Endothelial cell of umbilical vein (primary cell): ENCODE results near the gene BPIFB3. TPM values are rescaled to one million over a fixed set of nuclear protein-coding genes. Genes with fewer than 3 reads are reported as not detected.

Experiments
- BruUV-seq: library from RNA; stranded (reverse); fragments of 400-500 nt; replicated peaks from 2 replicates; lab custom pipeline; 2021; lab: Mats Ljungman, UMichigan
- CTCF ChIA-PET: fragments of 300-600, 350-600 bp; sonication (Branson Sonifier 250); formaldehyde crosslinking; loops from one replicate; lab custom pipeline; 2021; ENCODE audit warnings: antibody characterized with exemption, inconsistent platforms; lab: Charles Lee
- POLR2A ChIA-PET: fragments of 300-600, 350-600 bp; sonication (Branson Sonifier 250); formaldehyde crosslinking; loops from one replicate; lab custom pipeline; 2021; ENCODE audit warnings: antibody characterized with exemption, inconsistent platforms; lab: Charles Lee
- DNase-seq: peaks from one replicate; pipeline ENCODE4 v3.0.0-alpha.2; 2011; ENCODE audit warnings: low read depth, low spot score
- FAIRE-seq: peaks from 2 replicates; lab custom pipeline; 2011; peaks lifted over from hg19 to GRCh38; lab: Jason Lieb, UNC
- H2AFZ ChIP-seq: 2 replicates; pipeline ENCODE4 v1.6.0; 2012; ENCODE audit warnings: low read depth, low read length, control low read depth, inconsistent platforms
- H3K27ac ChIP-seq: 2 replicates; pipeline ENCODE4 v1.5.1; 2011; ENCODE audit warnings: low read depth, mild to moderate bottlenecking, control low read depth, low read length, moderate library complexity; ENCODE audit not compliant: insufficient read depth
- H3K27me3 ChIP-seq, 2 experiments: 2 replicates each; pipeline versions ENCODE4 v1.6.0 to v1.6.1; 2011; ENCODE audit warnings: low read length in 2 of 2, mixed read lengths in 1 of 2; ENCODE audit not compliant: control insufficient read depth in 2 of 2, insufficient read depth in 2 of 2
- H3K36me3 ChIP-seq, 2 experiments: 2 replicates in 1 of 2; 3 replicates in 1 of 2; pipeline ENCODE4 v1.5.1; 2011; ENCODE audit warnings: low read length in 2 of 2, mild to moderate bottlenecking in 1 of 2, moderate library complexity in 1 of 2; ENCODE audit not compliant: control insufficient read depth in 2 of 2, insufficient read depth in 2 of 2; ENCODE audit errors: extremely low read depth in 1 of 2
- H3K4me1 ChIP-seq: 3 replicates; pipeline ENCODE4 v1.5.1; 2011; ENCODE audit warnings: mild to moderate bottlenecking, low read length; ENCODE audit not compliant: control insufficient read depth, insufficient read depth; ENCODE audit errors: extremely low read depth
- H3K4me2 ChIP-seq: 2 replicates; pipeline ENCODE4 v1.6.1; 2011; ENCODE audit warnings: low read length, control low read depth, mixed read lengths; ENCODE audit not compliant: insufficient read depth
- H3K4me3 ChIP-seq, 3 experiments: fragments of 200-600 bp in 1 of 3; sonication (generic), shearing (Covaris generic) in 1 of 3; replicated peaks in 1 of 3; 2 replicates each; pipeline ENCODE4 v1.5.1; 2011 to 2016; ENCODE audit warnings: control low read depth in 3 of 3, low read length in 3 of 3, mild to moderate bottlenecking in 2 of 3, inconsistent platforms in 1 of 3, low read depth in 1 of 3, moderate library complexity in 1 of 3; ENCODE audit not compliant: insufficient read depth in 1 of 3
- H3K79me2 ChIP-seq: 2 replicates; pipeline ENCODE4 v1.6.0; 2012; ENCODE audit warnings: low read length, inconsistent platforms; ENCODE audit not compliant: control insufficient read depth, insufficient read depth
- H3K9ac ChIP-seq: replicated peaks from 2 replicates; pipeline ENCODE3; 2011; ENCODE audit warnings: low read length, control low read depth; ENCODE audit not compliant: insufficient read depth; ENCODE audit errors: extremely low read depth
- H3K9me1 ChIP-seq: replicated peaks from 3 replicates; pipeline ENCODE4 v1.6.0; 2011; ENCODE audit warnings: mild to moderate bottlenecking, low read length; ENCODE audit not compliant: control insufficient read depth, insufficient read depth; ENCODE audit errors: extremely low read depth
- H3K9me3 ChIP-seq: replicated peaks from 2 replicates; pipeline ENCODE4 v1.5.1; 2012; ENCODE audit warnings: low read length, inconsistent platforms; ENCODE audit not compliant: control insufficient read depth, insufficient read depth
- H4K20me1 ChIP-seq: replicated peaks from 2 replicates; pipeline ENCODE3; 2011; ENCODE audit warnings: mild to moderate bottlenecking, low read length; ENCODE audit not compliant: control insufficient read depth, insufficient read depth; ENCODE audit errors: extremely low read depth
- CTCF ChIP-seq, 2 donors: IDR thresholded peaks; 1 replicate in 1 of 2; 2 replicates in 1 of 2; pipeline ENCODE4 v1.5.1; 2011; ENCODE audit warnings: low read length in 2 of 2, mild to moderate bottlenecking in 2 of 2, moderate library complexity in 2 of 2, control low read depth in 1 of 2, inconsistent platforms in 1 of 2, low read depth in 1 of 2; ENCODE audit not compliant: insufficient read depth in 1 of 2; ENCODE audit errors: extremely low read depth in 1 of 2
- EZH2 ChIP-seq: IDR thresholded peaks from 2 replicates; pipeline ENCODE4 v1.6.1; 2012; ENCODE audit warnings: borderline replicate concordance, low read depth, mild to moderate bottlenecking, moderate library complexity, low read length, inconsistent platforms; ENCODE audit not compliant: severe bottlenecking
- FOS ChIP-seq: IDR thresholded peaks from 2 replicates; pipeline ENCODE4 v1.6.1; 2011; ENCODE audit warnings: mild to moderate bottlenecking, low read length, moderate library complexity, borderline replicate concordance; ENCODE audit not compliant: insufficient read depth
- GATA2 ChIP-seq: IDR thresholded peaks from 2 replicates; pipeline ENCODE4 v1.7.0; 2011; ENCODE audit warnings: low read depth, mild to moderate bottlenecking, moderate library complexity, mixed read lengths, low read length; ENCODE audit not compliant: insufficient read length, insufficient read depth
- JUN ChIP-seq: IDR thresholded peaks from 2 replicates; pipeline ENCODE4 v1.6.1; 2011; ENCODE audit warnings: borderline replicate concordance, low read depth; ENCODE audit not compliant: insufficient read length, insufficient read depth
- MAX ChIP-seq: IDR thresholded peaks from 2 replicates; pipeline ENCODE4 v1.6.1; 2011; ENCODE audit not compliant: insufficient read depth, insufficient read length
- MYC ChIP-seq: IDR thresholded peaks from one replicate; pipeline ENCODE4 v1.6.1; 2011; ENCODE audit warnings: mild to moderate bottlenecking, low read depth, low read length
- POLR2A ChIP-seq: IDR thresholded peaks from 2 replicates; pipeline ENCODE4 v1.6.1; 2012; ENCODE audit warnings: low read depth, mild to moderate bottlenecking, control low read depth, low read length
- POLR2AphosphoS5 ChIP-seq: IDR thresholded peaks from 2 replicates; pipeline ENCODE4 v1.6.1; 2012; ENCODE audit warnings: low read depth, mild to moderate bottlenecking, control low read depth, low read length, moderate library complexity; ENCODE audit not compliant: insufficient read depth
- dilution Hi-C: fragments of 300-500 bp; cut with MboI; formaldehyde crosslinking; loops from one replicate; pipeline ENCODE4 v1.15.0; 2019; ENCODE audit warnings: low sequenced_read_pairs; ENCODE audit not compliant: extremely low pct_ligation_motif_present
- intact Hi-C: fragments of 100-400 bp; cut with micrococcal nuclease; formaldehyde crosslinking; loops from one replicate; pipeline ENCODE4 v1.10.0; 2022
- polyA plus RNA-seq, 4 experiments: library from polyadenylated mRNA; depleted of rRNA in 3 of 4; stranded (reverse) in 3 of 4; unstranded in 1 of 4; fragments of >200 nt; gene quantifications; 2 replicates each; pipeline versions ENCODE4 v1.2.1 to v1.2.3, GENCODE V29; 2011 to 2012; ENCODE audit warnings: missing spikeins in 1 of 4
- total RNA-seq: library from RNA; stranded (reverse); gene quantifications from 2 replicates; pipeline ENCODE4 v1.2.3, GENCODE V29; 2021

BPIFB3 gene
- total and polyA plus RNA-seq, 2 donors (not counting 3 experiments of a cell fraction or from before 2014, with no cell fraction given), result not detected

GRCh38 chr20:33103556-33103955 is 49.9 kb downstream of the BPIFB3 start:
- Histone ChIP-seq H4K20me1 (no peaks in the 10 kb centered on the region), H3K79me2 (no peaks in the 10 kb centered on the region), H3K36me3 (no peaks in the 10 kb centered on the region), H3K27me3 (no peaks in the 10 kb centered on the region), H3K27ac (no peak overlapping the region), H3K4me1 (no peaks in the 10 kb centered on the region), H2AFZ (no peak overlapping the region), H3K4me3 (no peak overlapping the region), H3K9me3 (no peaks in the 10 kb centered on the region), H3K9me1 (no peaks in the 10 kb centered on the region), H3K9ac (no peak overlapping the region), H3K4me2 (no peak overlapping the region)
- dilution Hi-C loops, result no loop called here
- intact Hi-C loops, result no loop called here
- FAIRE-seq, result no peak
- ChIA-PET CTCF (interaction anchor here (0.6 kb wide), 1 partner anchor 222 kb away, joined by 3 read pairs; no protein-coding TSS in a partner anchor), POLR2A (no interaction called here)
- TF ChIP-seq FOS (no peak), EZH2 (no peak)
- DNase-seq, result no peak
- no TSS peak for BruUV-seq

GRCh38 chr20:33104336-33104735 is 50.6 kb downstream of the BPIFB3 start:
- intact Hi-C loops (no loop called here), dilution Hi-C loops (no loop called here)
- H3K4me2 ChIP-seq, result no peak overlapping the region
- H3K4me1 ChIP-seq, result no peaks in the 10 kb centered on the region
- H3K79me2 ChIP-seq, result no peaks in the 10 kb centered on the region
- no peak overlapping the region for H3K4me3 ChIP-seq
- H3K27me3 ChIP-seq, result no peaks in the 10 kb centered on the region
- H3K9me3 ChIP-seq, result no peaks in the 10 kb centered on the region
- H3K27ac ChIP-seq, result no peak overlapping the region
- no peak overlapping the region for H2AFZ ChIP-seq
- FAIRE-seq (no peak), DNase-seq (no peak)
- H3K36me3 ChIP-seq, result no peaks in the 10 kb centered on the region
- CTCF ChIA-PET, result no interaction called here
- BruUV-seq, result no TSS peak
- no peaks in the 10 kb centered on the region for H3K9me1 ChIP-seq
- no peaks in the 10 kb centered on the region for H4K20me1 ChIP-seq
- POLR2A ChIA-PET, result no interaction called here
- no peak for TF ChIP-seq MYC
- TF ChIP-seq CTCF (IDR thresholded peaks at IDR 0.05; ENCODE audit: extremely low read depth in 1 of 2, insufficient read depth in 1 of 2, low read depth in 1 of 2, low read length in 2 of 2), result no peak
- TF ChIP-seq GATA2, result no peak
- no peak for TF ChIP-seq JUN
- no peak for TF ChIP-seq POLR2A
- TF ChIP-seq EZH2, result no peak
- TF ChIP-seq MAX, result no peak
- TF ChIP-seq FOS, result no peak
- no peak for TF ChIP-seq POLR2AphosphoS5
- H3K9ac ChIP-seq, result no peak overlapping the region
